ENCODE results near the gene CLSTN1. TPM values are rescaled to one million over a fixed set of nuclear protein-coding genes. Genes with fewer than 3 reads are reported as not detected.

The CLSTN1 gene
- total and polyA plus RNA-seq, 4 donors: 3.1 to 13.4 (median 8.8) TPM

DNA sequence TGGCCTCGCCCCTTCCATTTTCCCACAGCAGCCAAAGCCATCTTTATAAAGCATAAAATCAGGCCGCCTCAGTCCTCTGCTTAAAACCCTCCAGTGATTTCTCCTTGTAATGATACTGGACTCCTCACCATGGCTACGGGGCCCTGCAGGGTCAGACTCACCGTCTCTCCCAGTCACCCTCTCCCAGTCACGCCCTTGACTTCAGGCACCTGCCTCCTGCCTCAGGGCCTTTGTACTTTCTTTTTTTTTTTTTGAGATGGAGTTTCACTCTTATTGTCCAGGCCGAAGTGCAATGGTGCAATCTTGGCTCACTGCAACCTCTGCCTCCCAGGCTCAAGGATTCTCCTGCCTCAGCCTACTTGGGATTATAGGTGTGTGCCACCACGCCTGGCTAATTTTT lies 124.4 kb downstream of the CLSTN1 start:
- 90% methylated on average over 7 of the region's 7 CpGs for WGBS

More for the DNA sequence above, 124.4 kb downstream of the CLSTN1 start:
- no peaks in the 10 kb centered on the region for H3K27me3 ChIP-seq (ENCODE audit: control insufficient read depth in 4 of 4, insufficient read depth in 4 of 4, low read length in 3 of 4)
- no peaks in the 10 kb centered on the region for H3K36me3 ChIP-seq (ENCODE audit: control insufficient read depth in 4 of 4, insufficient read depth in 3 of 4, low read depth in 1 of 4, low read length in 3 of 4)
- H3K4me1 ChIP-seq (ENCODE audit: control insufficient read depth in 4 of 4, insufficient read depth in 4 of 4, low read length in 3 of 4): peaks cover 0 to 3% (median 0%) of the 10 kb centered on the region in 4 donors
- H3K9ac ChIP-seq (ENCODE audit: low read depth in 1 of 2, low read length in 2 of 2): no peak overlapping the region
- no peak for DNase-seq (ENCODE audit: low spot score)
- no peak overlapping the region for H3K4me3 ChIP-seq (ENCODE audit: low read depth in 1 of 3, low read length in 3 of 3)
- H3K27ac ChIP-seq (ENCODE audit: low read depth in 1 of 2, low read length in 2 of 2): no peak overlapping the region
- H3K9me3 ChIP-seq (ENCODE audit: control insufficient read depth in 4 of 4, low read length in 3 of 4): no peaks in the 10 kb centered on the region
- TF ChIP-seq HNF4G (IDR thresholded peaks at IDR 0.05) (no peak), RAD21 (IDR thresholded peaks at IDR 0.05) (no peak), NR2F2 (IDR thresholded peaks at IDR 0.05) (no peak), EGR1 (IDR thresholded peaks at IDR 0.05; ENCODE audit: low read depth in 2 of 2) (no peak), JUND (IDR thresholded peaks at IDR 0.05) (no peak), FOXA1 (IDR thresholded peaks at IDR 0.05) (no peak), TAF1 (conservative IDR thresholded peaks at IDR 0.05) (no peak), RXRA (IDR thresholded peaks at IDR 0.05) (no peak), HNF4A (conservative IDR thresholded peaks at IDR 0.05) (no peak), FOXA2 (IDR thresholded peaks at IDR 0.05) (no peak), YY1 (IDR thresholded peaks at IDR 0.05) (no peak), SP1 (IDR thresholded peaks at IDR 0.05) (no peak), ZBTB33 (IDR thresholded peaks at IDR 0.05) (no peak), GABPA (IDR thresholded peaks at IDR 0.05 in 1 of 2, conservative IDR thresholded peaks at IDR 0.05 in 1 of 2) (no peak), REST (IDR thresholded peaks at IDR 0.05) (no peak)
- TF ChIP-seq, protein P1, sequence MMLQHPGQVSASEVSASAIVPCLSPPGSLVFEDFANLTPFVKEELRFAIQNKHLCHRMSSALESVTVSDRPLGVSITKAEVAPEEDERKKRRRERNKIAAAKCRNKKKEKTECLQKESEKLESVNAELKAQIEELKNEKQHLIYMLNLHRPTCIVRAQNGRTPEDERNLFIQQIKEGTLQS (IDR thresholded peaks at IDR 0.05): no peak
- TF ChIP-seq, protein P2, sequence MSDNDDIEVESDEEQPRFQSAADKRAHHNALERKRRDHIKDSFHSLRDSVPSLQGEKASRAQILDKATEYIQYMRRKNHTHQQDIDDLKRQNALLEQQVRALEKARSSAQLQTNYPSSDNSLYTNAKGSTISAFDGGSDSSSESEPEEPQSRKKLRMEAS (IDR thresholded peaks at IDR 0.05): no peak
- TF ChIP-seq, protein P3, sequence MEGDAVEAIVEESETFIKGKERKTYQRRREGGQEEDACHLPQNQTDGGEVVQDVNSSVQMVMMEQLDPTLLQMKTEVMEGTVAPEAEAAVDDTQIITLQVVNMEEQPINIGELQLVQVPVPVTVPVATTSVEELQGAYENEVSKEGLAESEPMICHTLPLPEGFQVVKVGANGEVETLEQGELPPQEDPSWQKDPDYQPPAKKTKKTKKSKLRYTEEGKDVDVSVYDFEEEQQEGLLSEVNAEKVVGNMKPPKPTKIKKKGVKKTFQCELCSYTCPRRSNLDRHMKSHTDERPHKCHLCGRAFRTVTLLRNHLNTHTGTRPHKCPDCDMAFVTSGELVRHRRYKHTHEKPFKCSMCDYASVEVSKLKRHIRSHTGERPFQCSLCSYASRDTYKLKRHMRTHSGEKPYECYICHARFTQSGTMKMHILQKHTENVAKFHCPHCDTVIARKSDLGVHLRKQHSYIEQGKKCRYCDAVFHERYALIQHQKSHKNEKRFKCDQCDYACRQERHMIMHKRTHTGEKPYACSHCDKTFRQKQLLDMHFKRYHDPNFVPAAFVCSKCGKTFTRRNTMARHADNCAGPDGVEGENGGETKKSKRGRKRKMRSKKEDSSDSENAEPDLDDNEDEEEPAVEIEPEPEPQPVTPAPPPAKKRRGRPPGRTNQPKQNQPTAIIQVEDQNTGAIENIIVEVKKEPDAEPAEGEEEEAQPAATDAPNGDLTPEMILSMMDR (IDR thresholded peaks at IDR 0.05; ENCODE audit: low read depth, low read length, missing input control): no peak

Data from liver (tissue), 9 donors.